HepG2 (cell line): ENCODE measurements around the gene PAK1. TPM values are rescaled to one million over a fixed set of nuclear protein-coding genes. Genes with fewer than 3 reads are reported as not detected.

Experiments
- ATAC-seq: fragments of 200-7000 bp; cut with Tn5 transposase; 3 replicates; pipeline ENCODE4 v1.9.1; 2020; ENCODE audit warnings: mild to moderate bottlenecking, moderate library complexity
- BruUV-seq: library from RNA; stranded (reverse); fragments of 400-500 nt; replicated peaks from 2 replicates; lab custom pipeline; 2021; lab: Mats Ljungman, UMichigan
- CTCF ChIA-PET: fragments of 300-600 bp; formaldehyde crosslinking; extraction: SDS; loops from one replicate; lab custom pipeline; 2021; ENCODE audit warnings: low total read pairs, inconsistent platforms, low intra/inter-chr PET ratio; lab: Yijun Ruan, JAX
- POLR2A ChIA-PET: fragments of 350-600 bp; sonication (Branson Sonifier 250); formaldehyde crosslinking; loops from one replicate; lab custom pipeline; 2020; ENCODE audit warnings: antibody characterized with exemption, inconsistent platforms; lab: Yijun Ruan, JAX
- DNase-seq: peaks from one replicate; pipeline ENCODE4 v3.0.0-alpha.2; 2015; ENCODE audit warnings: low spot score
- FAIRE-seq: peaks from 3 replicates; lab custom pipeline; 2011; peaks lifted over from hg19 to GRCh38; lab: Jason Lieb, UNC
- H2AFZ ChIP-seq: one replicate; pipeline ENCODE4 v1.6.1; 2011; ENCODE audit warnings: low read length, inconsistent platforms
- H3K27ac ChIP-seq: fragments of 300-600 bp; 3 replicates; pipeline ENCODE4 v1.8.0; 2011; ENCODE audit warnings: mixed run types, mild to moderate bottlenecking, mixed read lengths, low read length, inconsistent platforms; ENCODE audit not compliant: insufficient read depth; ENCODE audit errors: extremely low read length
- H3K27me3 ChIP-seq, 2 experiments: fragments of 200-600 bp in 1 of 2; 2 replicates in 1 of 2; 3 replicates in 1 of 2; pipeline versions ENCODE4 v1.6.0 to v1.8.0; 2011; ENCODE audit warnings: low read length in 2 of 2, mild to moderate bottlenecking in 2 of 2, moderate library complexity in 2 of 2, inconsistent platforms in 1 of 2; ENCODE audit not compliant: insufficient read depth in 2 of 2, control insufficient read depth in 1 of 2
- H3K36me3 ChIP-seq, 2 experiments: fragments of 200-600 bp in 1 of 2; replicated peaks in 1 of 2; 2 replicates in 1 of 2; 3 replicates in 1 of 2; pipeline versions ENCODE4 v1.5.1 to v1.8.0; 2011; ENCODE audit warnings: low read length in 2 of 2, inconsistent platforms in 1 of 2; ENCODE audit not compliant: insufficient read depth in 2 of 2, control insufficient read depth in 1 of 2
- H3K4me1 ChIP-seq: 2 replicates; pipeline ENCODE4 v1.5.1; 2012; ENCODE audit warnings: low read length, inconsistent platforms; ENCODE audit not compliant: insufficient read depth
- H3K4me2 ChIP-seq: 2 replicates; pipeline ENCODE4 v1.6.0; 2011; ENCODE audit warnings: low read depth, low read length, inconsistent platforms
- H3K4me3 ChIP-seq, 3 experiments: fragments of 200-600 bp in 1 of 3; sonication (generic), shearing (Covaris generic) in 1 of 3; replicated peaks in 1 of 3; 2 replicates each; pipeline ENCODE4 v1.5.1; 2011 to 2016; ENCODE audit warnings: low read length in 3 of 3, inconsistent platforms in 2 of 3, low read depth in 2 of 3, mild to moderate bottlenecking in 2 of 3, control low read depth in 1 of 3, mixed read lengths in 1 of 3; ENCODE audit not compliant: insufficient read depth in 1 of 3
- H3K79me2 ChIP-seq: one replicate; pipeline ENCODE4 v1.6.1; 2011; ENCODE audit warnings: low read length, inconsistent platforms; ENCODE audit not compliant: insufficient read depth
- H3K9ac ChIP-seq: 2 replicates; pipeline ENCODE4 v1.6.0; 2011; ENCODE audit warnings: mild to moderate bottlenecking, low read depth, low read length, inconsistent platforms; ENCODE audit not compliant: insufficient read depth
- H3K9me3 ChIP-seq: 2 replicates; pipeline ENCODE4 v1.5.1; 2012; ENCODE audit warnings: mild to moderate bottlenecking, low read length
- H4K20me1 ChIP-seq: 2 replicates; pipeline ENCODE4 v1.6.0; 2011; ENCODE audit warnings: inconsistent platforms, mild to moderate bottlenecking, low read length, moderate library complexity; ENCODE audit not compliant: insufficient read depth
- ATM ChIP-seq: fragments of 450-650 bp; IDR thresholded peaks from 2 replicates; pipeline ENCODE4 v1.7.1; 2017; ENCODE audit warnings: mild to moderate bottlenecking, borderline replicate concordance
- HOMEZ ChIP-seq: IDR thresholded peaks from 2 replicates; pipeline ENCODE4 v1.6.1; 2016; ENCODE audit warnings: low read depth
- MED8 ChIP-seq: sonication (generic); formaldehyde crosslinking; IDR thresholded peaks from 2 replicates; pipeline ENCODE4 v1.8.1; 2023; ENCODE audit warnings: mild to moderate bottlenecking, missing genetic modification reagents; ENCODE audit not compliant: insufficient replicate concordance
- SP5 ChIP-seq: IDR thresholded peaks from 2 replicates; pipeline ENCODE4 v1.6.1; 2016; ENCODE audit warnings: low read depth, borderline replicate concordance
- SRSF1 ChIP-seq: fragments of 200-400 bp; formaldehyde crosslinking; optimal IDR thresholded peaks from 2 replicates; pipeline ENCODE3; 2017; ENCODE audit warnings: mild to moderate bottlenecking, low read depth, low read length, moderate library complexity
- ZFP82 ChIP-seq: sonication (generic); formaldehyde crosslinking; IDR thresholded peaks from 2 replicates; pipeline ENCODE4 v1.5.1; 2020; ENCODE audit warnings: mild to moderate bottlenecking, missing genetic modification reagents, borderline replicate concordance
- ZNF614 ChIP-seq: IDR thresholded peaks from 2 replicates; pipeline ENCODE4 v1.6.1; 2018; ENCODE audit warnings: missing biosample characterization, missing genetic modification reagents, inconsistent platforms, borderline replicate concordance
- ZNF770 ChIP-seq: sonication (generic); formaldehyde crosslinking; IDR thresholded peaks from 2 replicates; pipeline ENCODE4 v1.5.0; 2020; ENCODE audit warnings: mild to moderate bottlenecking, missing genetic modification reagents
- ZNF790 ChIP-seq: sonication (generic); formaldehyde crosslinking; IDR thresholded peaks from 2 replicates; pipeline ENCODE4 v1.8.0; 2022; ENCODE audit warnings: missing genetic modification reagents, mild to moderate bottlenecking, borderline replicate concordance
- WGBS: methylation state at CpG from one replicate; pipeline ENCODE4 v1.1.6; 2017; ENCODE audit warnings: low lambda C conversion rate; 5-methylcytosine and 5-hydroxymethylcytosine counted together
- in situ Hi-C: cut with HindIII; loops from 2 replicates; pipeline ENCODE4 v1.10.0; 2017; ENCODE audit warnings: low pct_unique_long_range_greater_than_20kb; ENCODE audit not compliant: extremely low pct_ligation_motif_present
- intact Hi-C: fragments of 100-400 bp; cut with micrococcal nuclease; formaldehyde crosslinking; loops from one replicate; pipeline ENCODE4 v1.10.0; 2022; ENCODE audit not compliant: unreplicated experiment
- polyA plus RNA-seq, 8 experiments: library from polyadenylated mRNA; depleted of rRNA in 3 of 8; stranded (reverse) in 7 of 8; unstranded in 1 of 8; fragments of >200 nt; fragmentation: Illumina TruSeq in 4 of 8; extraction: Trizol in 4 of 8; gene quantifications; 2 replicates each; pipeline versions ENCODE4 v1.2.1 to v1.2.3, GENCODE V29; 2011 to 2016; ENCODE audit warnings: low read depth in 4 of 8, missing spikeins in 1 of 8, mixed read lengths in 1 of 8; ENCODE audit not compliant: insufficient read depth in 1 of 8
- total RNA-seq, 5 experiments: library from RNA; depleted of rRNA; stranded (reverse); fragments of >200 nt; fragmentation: Illumina TruSeq; extraction: Trizol; gene quantifications; 2 replicates each; pipeline ENCODE4 v1.2.3, GENCODE V29; 2016; ENCODE audit warnings: low read depth in 1 of 5
- TF ChIP-seq, protein P1 (sequence below), 2 experiments: sonication (generic) in 1 of 2; formaldehyde crosslinking in 1 of 2; IDR thresholded peaks; 2 replicates each; pipeline versions ENCODE4 v1.4.0 to v1.6.1; 2018 to 2020; ENCODE audit warnings: missing genetic modification reagents in 2 of 2, borderline replicate concordance in 1 of 2, low read depth in 1 of 2, mild to moderate bottlenecking in 1 of 2, missing biosample characterization in 1 of 2
- TF ChIP-seq, protein P2 (sequence below): sonication (generic); formaldehyde crosslinking; IDR thresholded peaks from 2 replicates; pipeline ENCODE4 v1.8.1; 2023; ENCODE audit warnings: missing genetic modification reagents, inconsistent platforms, borderline replicate concordance

Gene PAK1
- total and polyA plus RNA-seq, 2 of the 13 experiments (the other 11 are each of a cell fraction or from before 2014, with no cell fraction given), result 1.5 to 4.3 TPM

- TF ChIP-seq, protein P1, sequence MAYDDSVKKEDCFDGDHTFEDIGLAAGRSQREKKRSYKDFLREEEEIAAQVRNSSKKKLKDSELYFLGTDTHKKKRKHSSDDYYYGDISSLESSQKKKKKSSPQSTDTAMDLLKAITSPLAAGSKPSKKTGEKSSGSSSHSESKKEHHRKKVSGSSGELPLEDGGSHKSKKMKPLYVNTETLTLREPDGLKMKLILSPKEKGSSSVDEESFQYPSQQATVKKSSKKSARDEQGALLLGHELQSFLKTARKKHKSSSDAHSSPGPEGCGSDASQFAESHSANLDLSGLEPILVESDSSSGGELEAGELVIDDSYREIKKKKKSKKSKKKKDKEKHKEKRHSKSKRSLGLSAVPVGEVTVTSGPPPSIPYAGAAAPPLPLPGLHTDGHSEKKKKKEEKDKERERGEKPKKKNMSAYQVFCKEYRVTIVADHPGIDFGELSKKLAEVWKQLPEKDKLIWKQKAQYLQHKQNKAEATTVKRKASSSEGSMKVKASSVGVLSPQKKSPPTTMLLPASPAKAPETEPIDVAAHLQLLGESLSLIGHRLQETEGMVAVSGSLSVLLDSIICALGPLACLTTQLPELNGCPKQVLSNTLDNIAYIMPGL (CRISPR knock-in tag; IDR thresholded peaks at IDR 0.05; ENCODE audit: borderline replicate concordance in 1 of 2, low read depth in 1 of 2), result no peak
- TF ChIP-seq, protein P2, sequence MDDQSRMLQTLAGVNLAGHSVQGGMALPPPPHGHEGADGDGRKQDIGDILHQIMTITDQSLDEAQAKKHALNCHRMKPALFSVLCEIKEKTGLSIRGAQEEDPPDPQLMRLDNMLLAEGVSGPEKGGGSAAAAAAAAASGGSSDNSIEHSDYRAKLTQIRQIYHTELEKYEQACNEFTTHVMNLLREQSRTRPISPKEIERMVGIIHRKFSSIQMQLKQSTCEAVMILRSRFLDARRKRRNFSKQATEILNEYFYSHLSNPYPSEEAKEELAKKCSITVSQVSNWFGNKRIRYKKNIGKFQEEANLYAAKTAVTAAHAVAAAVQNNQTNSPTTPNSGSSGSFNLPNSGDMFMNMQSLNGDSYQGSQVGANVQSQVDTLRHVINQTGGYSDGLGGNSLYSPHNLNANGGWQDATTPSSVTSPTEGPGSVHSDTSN (CRISPR knock-in tag), result no peak
- no peak for TF ChIP-seq MED8 (CRISPR knock-in tag)
Observed at GRCh38 chr11:77287136-77287535, 186.8 kb downstream of the PAK1 start (continued).

GRCh38 chr11:77284476-77285468, 189.1 kb downstream of the PAK1 start:
- H3K27me3 ChIP-seq, result peaks cover 1 to 11% of the 10 kb centered on the region in 2 experiments; a peak in 1 of 5 replicates
- 17% methylated on average over 6 of the region's 6 CpGs for WGBS
- FAIRE-seq (no peak), DNase-seq (no peak), ATAC-seq (no peak)
- BruUV-seq, result no TSS peak
- in situ Hi-C loops, result no loop called here
- POLR2A ChIA-PET, result no interaction called here
- H3K9ac ChIP-seq, result no peak overlapping the region
- H3K27ac ChIP-seq, result no peak overlapping the region
- H3K36me3 ChIP-seq, result no peaks in the 10 kb centered on the region
- CTCF ChIA-PET, result no interaction called here
- H2AFZ ChIP-seq, result no peak overlapping the region
- no peaks in the 10 kb centered on the region for H4K20me1 ChIP-seq
- H3K4me2 ChIP-seq, result no peak overlapping the region
- H3K4me1 ChIP-seq, result no peaks in the 10 kb centered on the region
- intact Hi-C loops, result no loop called here
- H3K4me3 ChIP-seq, result no peak overlapping the region
- no peaks in the 10 kb centered on the region for H3K9me3 ChIP-seq
- H3K79me2 ChIP-seq, result no peaks in the 10 kb centered on the region
- TF ChIP-seq ZNF614 (CRISPR knock-in tag), result no peak
- no peak for TF ChIP-seq SP5
- no peak for TF ChIP-seq ZNF790 (CRISPR knock-in tag)
- TF ChIP-seq SRSF1, result no peak
- TF ChIP-seq ZNF770 (CRISPR knock-in tag), result no peak
- TF ChIP-seq ZFP82 (CRISPR knock-in tag), result no peak
- no peak for TF ChIP-seq ATM
- no peak for TF ChIP-seq HOMEZ (CRISPR knock-in tag)
